ENCODE data around the gene ROR2.

- no peak for TF ChIP-seq BRCA1 (IDR thresholded peaks at IDR 0.05; ENCODE audit: low read depth, low read length)
- TF ChIP-seq CTCF (IDR thresholded peaks at IDR 0.05; ENCODE audit: control extremely low read depth in 1 of 3, insufficient read depth in 1 of 3, low read depth in 1 of 3, low read length in 3 of 3), result no peak
- TF ChIP-seq CHD2 (IDR thresholded peaks at IDR 0.05; ENCODE audit: low read length), result no peak
- TF ChIP-seq SRF (IDR thresholded peaks at IDR 0.05; ENCODE audit: low read depth, low read length), result no peak
- TF ChIP-seq EP300 (IDR thresholded peaks at IDR 0.05; ENCODE audit: borderline replicate concordance in 1 of 2, low read depth in 2 of 2, low read length in 2 of 2), result no peak
- TF ChIP-seq MAX (IDR thresholded peaks at IDR 0.05), result no peak
- no peak for TF ChIP-seq SP2 (IDR thresholded peaks at IDR 0.05; ENCODE audit: low read length)
- TF ChIP-seq POU5F1 (IDR thresholded peaks at IDR 0.05; ENCODE audit: low read depth, low read length), result no peak
- TF ChIP-seq CHD1 (IDR thresholded peaks at IDR 0.05; ENCODE audit: low read depth, low read length), result no peak
Measured at GRCh38 chr9:91751922-91752321, 198.1 kb downstream of the ROR2 start.

All from H1 (cell line).